Transverse colon (tissue), 4 donors: ENCODE data around the gene POLR2A. TPM values are rescaled to one million over a fixed set of nuclear protein-coding genes. Genes with fewer than 3 reads are reported as not detected.

Experiments
- DNase-seq: peaks from one replicate; pipeline ENCODE4 v3.0.0-alpha.2; 2019
- H3K27ac ChIP-seq, 4 donors: fragments of 200-600 bp; sonication (generic); 2 replicates each; pipeline ENCODE4 v1.5.1; 2016 to 2018; ENCODE audit warnings: inconsistent platforms in 4 of 4
- H3K27me3 ChIP-seq: fragments of 200-600 bp; sonication (generic); 2 replicates; pipeline ENCODE4 v1.5.1; 2017; ENCODE audit warnings: inconsistent platforms
- H3K36me3 ChIP-seq, 4 donors: fragments of 200-600 bp; sonication (generic); 2 replicates each; pipeline ENCODE4 v1.5.1; 2017 to 2019; ENCODE audit warnings: inconsistent platforms in 4 of 4
- H3K4me1 ChIP-seq, 4 donors: fragments of 200-600 bp; sonication (generic); 2 replicates each; pipeline ENCODE4 v1.5.1; 2017 to 2020; ENCODE audit warnings: inconsistent platforms in 4 of 4
- H3K4me3 ChIP-seq, 4 donors: fragments of 200-600 bp; sonication (generic); 1 replicate in 1 of 4; 2 replicates in 3 of 4; pipeline versions ENCODE4 v1.5.1 to v1.6.1; 2017 to 2019; ENCODE audit warnings: inconsistent platforms in 4 of 4
- H3K9me3 ChIP-seq, 2 donors: fragments of 200-600 bp; sonication (generic); 2 replicates each; pipeline ENCODE4 v1.5.1; 2017 to 2019; ENCODE audit warnings: inconsistent platforms in 2 of 2
- CTCF ChIP-seq, 5 experiments: fragments of 200-600 bp in 3 of 5; fragments of 450-650 bp in 2 of 5; sonication (generic) in 3 of 5; IDR thresholded peaks; 1 replicate in 2 of 5; 2 replicates in 3 of 5; pipeline ENCODE4 v1.5.1; 2016 to 2017; ENCODE audit warnings: antibody characterized with exemption in 5 of 5, inconsistent platforms in 3 of 5, mild to moderate bottlenecking in 2 of 5, moderate library complexity in 1 of 5
- EP300 ChIP-seq: sonication (generic); formaldehyde crosslinking; IDR thresholded peaks from one replicate; pipeline ENCODE4 v1.6.1; 2017; ENCODE audit warnings: antibody characterized with exemption, low read depth
- POLR2A ChIP-seq: fragments of 450-650 bp; IDR thresholded peaks from one replicate; pipeline ENCODE4 v1.6.1; 2016; ENCODE audit warnings: antibody characterized with exemption, mild to moderate bottlenecking, moderate library complexity
- POLR2AphosphoS5 ChIP-seq, 3 donors: sonication (generic); formaldehyde crosslinking; IDR thresholded peaks; one replicate each; pipeline ENCODE4 v1.6.1; 2016; ENCODE audit warnings: antibody characterized with exemption in 3 of 3
- WGBS, 2 donors: methylation state at CpG; one replicate each; pipeline ENCODE4 v1.1.5; 2018; ENCODE audit warnings: low coverage in 1 of 2; 5-methylcytosine and 5-hydroxymethylcytosine counted together
- in situ Hi-C, 4 donors: fragments of 200-750 bp; cut with MboI; loops; one replicate each; pipeline versions ENCODE4 v1.15.0 to v1.15.1; 2017; ENCODE audit warnings: low sequenced_read_pairs in 3 of 4, low pct_ligation_motif_present in 1 of 4, low pct_unique_long_range_greater_than_20kb in 1 of 4
- intact Hi-C: fragments of 100-400 bp; cut with DNase I; formaldehyde crosslinking; loops from one replicate; pipeline ENCODE4 v1.15.1; 2023; ENCODE audit warnings: low total_unique reads
- total RNA-seq, 4 donors: library from RNA; depleted of rRNA; stranded (reverse); fragments of >200 nt; gene quantifications; one replicate each; pipeline ENCODE4 v1.1.0, GENCODE V29; 2016

Gene POLR2A
- total RNA-seq, 4 donors from 2014 or later: 91.3 to 321 (median 127) TPM

DNA sequence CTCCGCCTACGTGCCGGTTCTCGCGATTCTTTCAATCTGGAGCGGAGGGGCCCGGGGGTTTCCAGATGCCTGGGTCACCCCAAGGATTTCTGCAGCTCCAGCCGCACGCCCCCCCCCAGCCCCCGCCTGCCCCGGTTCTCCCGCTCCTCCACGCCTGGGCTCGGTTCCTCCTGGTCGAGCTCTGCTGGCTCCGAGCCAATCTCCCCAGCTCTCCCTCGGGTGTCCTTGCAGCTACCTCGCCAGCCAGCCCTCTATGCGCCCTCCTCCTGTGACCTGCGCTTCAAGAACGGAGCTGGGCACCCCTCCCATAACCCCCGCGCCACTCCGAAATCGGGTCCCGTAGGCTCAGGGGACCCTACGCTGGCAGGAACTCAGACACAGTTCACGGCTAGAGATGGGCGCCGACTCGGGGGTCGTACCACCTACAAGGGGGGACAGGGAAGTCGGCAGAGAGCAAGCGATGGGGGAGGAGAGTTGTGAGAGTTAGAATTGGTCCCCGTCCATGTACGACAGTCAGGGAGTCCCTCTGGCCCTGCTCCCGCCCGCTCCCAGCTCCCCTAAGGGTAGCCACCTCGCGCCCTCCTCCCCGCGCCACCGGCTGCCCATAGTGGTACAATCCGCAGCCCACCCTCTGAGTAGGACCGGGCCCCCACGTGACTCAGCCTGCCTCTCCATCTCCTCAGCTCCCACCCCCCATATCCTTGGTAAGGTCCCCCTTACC, 43.9 kb upstream of the POLR2A start:
- H3K4me3 ChIP-seq: peak overlapping the region in 3 of 4 donors; percentile 11 to 44 (median 28)

DNA sequence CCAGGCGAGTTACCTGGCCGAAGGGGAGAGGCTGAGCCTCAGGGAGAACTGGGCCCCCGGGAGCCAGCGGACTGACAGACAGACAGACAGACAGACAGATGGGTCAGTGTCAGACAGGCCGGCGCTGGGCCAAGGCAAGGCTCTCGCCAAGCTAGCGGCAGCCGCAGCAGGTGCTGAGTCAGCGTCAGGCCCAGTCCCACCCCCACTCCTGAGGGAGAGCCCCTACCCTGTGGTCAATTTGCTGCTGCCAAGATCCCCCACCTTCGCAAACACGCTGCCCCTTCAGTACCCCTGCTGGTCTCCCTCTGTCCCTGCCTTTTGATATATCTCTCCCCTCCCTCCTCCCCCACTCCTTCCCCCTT, 43.4 kb upstream of the POLR2A start:
- intact Hi-C loops (no loop called here), in situ Hi-C loops (no loop called here)
- 12% methylated on average over 12 of the region's 12 CpGs; no CpG with 5 or more reads in 1 of the 2 donors for WGBS, 2 donors
- TF ChIP-seq EP300 (no peak), POLR2AphosphoS5 (IDR thresholded peaks at IDR 0.05) (no peak), CTCF (IDR thresholded peaks at IDR 0.05) (no peak), POLR2A (no peak)
- H3K36me3 ChIP-seq: no peaks in the 10 kb centered on the region
- H3K4me3 ChIP-seq: no peak overlapping the region
- H3K27ac ChIP-seq: no peak overlapping the region
- peaks cover 56% of the 10 kb centered on the region for H3K27me3 ChIP-seq
- H3K9me3 ChIP-seq: no peaks in the 10 kb centered on the region
- H3K4me1 ChIP-seq: peaks cover 26 to 56% (median 43%) of the 10 kb centered on the region in 4 donors
- DNase-seq: peak; percentile 28

More for the DNA sequence above, 43.9 kb upstream of the POLR2A start:
- Histone ChIP-seq H3K4me1 (peaks cover 26 to 56% (median 45%) of the 10 kb centered on the region in 4 donors), H3K36me3 (no peaks in the 10 kb centered on the region), H3K27ac (no peak overlapping the region), H3K9me3 (no peaks in the 10 kb centered on the region), H3K27me3 (peaks cover 50% of the 10 kb centered on the region)
- intact Hi-C loops (no loop called here), in situ Hi-C loops (no loop called here)
- WGBS, 2 donors: 0 to 3% methylated on average over 1 to 43 of the region's 46 CpGs
- peak; percentile 67 for DNase-seq
- TF ChIP-seq EP300 (no peak), POLR2AphosphoS5 (IDR thresholded peaks at IDR 0.05) (no peak), POLR2A (no peak), CTCF (IDR thresholded peaks at IDR 0.05) (no peak)

DNA sequence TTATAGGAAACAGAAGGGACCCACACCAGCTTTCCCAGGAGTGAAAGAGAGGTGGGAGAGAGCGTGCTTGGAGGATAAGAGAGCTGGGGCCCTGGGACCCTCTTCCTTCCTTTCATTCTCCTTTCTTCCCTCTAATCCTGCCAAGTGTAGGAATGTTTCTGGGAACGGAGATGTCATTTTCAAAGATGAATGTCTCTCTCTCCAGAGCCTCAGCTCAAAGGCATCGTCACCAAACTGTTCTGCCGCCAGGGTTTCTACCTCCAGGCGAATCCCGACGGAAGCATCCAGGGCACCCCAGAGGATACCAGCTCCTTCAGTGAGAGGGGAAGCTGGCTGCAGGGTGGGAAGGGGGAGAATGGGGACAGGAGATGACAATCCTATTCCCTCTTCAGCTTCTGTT, 42.9 kb upstream of the POLR2A start:
- intact Hi-C loops (no loop called here), in situ Hi-C loops (no loop called here)
- Histone ChIP-seq H3K9me3 (no peaks in the 10 kb centered on the region), H3K4me3 (no peak overlapping the region), H3K4me1 (peaks cover 23 to 56% (median 39%) of the 10 kb centered on the region in 4 donors), H3K27ac (no peak overlapping the region), H3K36me3 (no peaks in the 10 kb centered on the region), H3K27me3 (peaks cover 59% of the 10 kb centered on the region)
- DNase-seq: no peak
- 71% methylated on average over 7 of the region's 7 CpGs; no CpG with 5 or more reads in 1 of the 2 donors for WGBS, 2 donors
- TF ChIP-seq POLR2A (no peak), POLR2AphosphoS5 (IDR thresholded peaks at IDR 0.05) (no peak), EP300 (no peak), CTCF (IDR thresholded peaks at IDR 0.05) (no peak)

- H3K9me3 ChIP-seq: no peaks in the 10 kb centered on the region
- H3K27ac ChIP-seq: no peak overlapping the region
- 73% methylated on average over 2 of the region's 2 CpGs; no CpG with 5 or more reads in 1 of the 2 donors for WGBS, 2 donors
- no peak overlapping the region for H3K4me3 ChIP-seq
- peaks cover 68% of the 10 kb centered on the region for H3K27me3 ChIP-seq
- intact Hi-C loops: no loop called here
- DNase-seq: no peak
- TF ChIP-seq POLR2AphosphoS5 (IDR thresholded peaks at IDR 0.05) (no peak), EP300 (no peak), CTCF (IDR thresholded peaks at IDR 0.05) (no peak), POLR2A (no peak)
- H3K4me1 ChIP-seq: peaks cover 17 to 52% (median 34%) of the 10 kb centered on the region in 4 donors
- in situ Hi-C loops: no loop called here
- H3K36me3 ChIP-seq: no peaks in the 10 kb centered on the region
Observed at GRCh38 chr17:7442142-7442541, 42.0 kb upstream of the POLR2A start.
